Esophagus muscularis mucosa (tissue), 4 donors: ENCODE measurements around the gene HHIPL1. TPM values are rescaled to one million over a fixed set of nuclear protein-coding genes. Genes with fewer than 3 reads are reported as not detected.

ENCODE experiments used
- DNase-seq: peaks from one replicate; pipeline ENCODE4 v3.0.0-alpha.2; 2017; ENCODE audit errors: extremely low spot score
- H3K27ac ChIP-seq, 4 donors: fragments of 200-600 bp; sonication (generic); replicated peaks in 1 of 4; 1 replicate in 3 of 4; 2 replicates in 1 of 4; pipeline ENCODE4 v1.5.1; 2016 to 2019; ENCODE audit warnings: mild to moderate bottlenecking in 1 of 4
- H3K27me3 ChIP-seq, 4 donors: fragments of 200-600 bp; sonication (generic); one replicate each; pipeline versions ENCODE4 v1.5.1 to v1.6.0; 2016 to 2019
- H3K36me3 ChIP-seq, 4 donors: fragments of 200-600 bp; sonication (generic); one replicate each; pipeline ENCODE4 v1.5.1; 2016 to 2019
- H3K4me1 ChIP-seq, 4 donors: fragments of 200-600 bp; sonication (generic); one replicate each; pipeline ENCODE4 v1.5.1; 2016 to 2019
- H3K4me3 ChIP-seq, 4 donors: fragments of 200-600 bp; sonication (generic); 1 replicate in 2 of 4; 2 replicates in 2 of 4; pipeline ENCODE4 v1.5.1; 2016 to 2019; ENCODE audit warnings: mild to moderate bottlenecking in 4 of 4, moderate library complexity in 1 of 4
- H3K9me3 ChIP-seq, 4 donors: fragments of 200-600 bp; sonication (generic); 1 replicate in 3 of 4; 2 replicates in 1 of 4; pipeline ENCODE4 v1.5.1; 2016 to 2019
- EP300 ChIP-seq: sonication (generic); formaldehyde crosslinking; IDR thresholded peaks from one replicate; pipeline ENCODE4 v1.6.1; 2017; ENCODE audit warnings: antibody characterized with exemption
- POLR2A ChIP-seq: fragments of 450-650 bp; IDR thresholded peaks from one replicate; pipeline ENCODE4 v1.6.1; 2017; ENCODE audit warnings: antibody characterized with exemption, moderate library complexity, mild to moderate bottlenecking, low read depth
- POLR2AphosphoS5 ChIP-seq, 2 donors: sonication (generic); formaldehyde crosslinking; IDR thresholded peaks; one replicate each; pipeline ENCODE4 v1.6.1; 2017; ENCODE audit warnings: antibody characterized with exemption in 2 of 2
- WGBS: methylation state at CpG from one replicate; pipeline ENCODE4 v1.1.5; 2018; 5-methylcytosine and 5-hydroxymethylcytosine counted together
- intact Hi-C: fragments of 100-400 bp; cut with DNase I; formaldehyde crosslinking; loops from one replicate; pipeline ENCODE4 v1.15.1; 2023
- total RNA-seq, 4 donors: library from RNA; depleted of rRNA; stranded (reverse); fragments of >200 nt; gene quantifications; one replicate each; pipeline versions ENCODE4 v1.1.0 to v1.2.1, GENCODE V29; 2016
- TF ChIP-seq, protein P1 (sequence below), 3 experiments: fragments of 200-600 bp in 2 of 3; fragments of 450-650 bp in 1 of 3; sonication (generic) in 2 of 3; IDR thresholded peaks; one replicate each; pipeline ENCODE4 v1.5.1; 2017 to 2019; ENCODE audit warnings: antibody characterized with exemption in 3 of 3, mild to moderate bottlenecking in 2 of 3, moderate library complexity in 1 of 3

The HHIPL1 gene
- total RNA-seq, 4 donors from 2014 or later = 4.2 to 9.1 (median 5.9) TPM

DNA sequence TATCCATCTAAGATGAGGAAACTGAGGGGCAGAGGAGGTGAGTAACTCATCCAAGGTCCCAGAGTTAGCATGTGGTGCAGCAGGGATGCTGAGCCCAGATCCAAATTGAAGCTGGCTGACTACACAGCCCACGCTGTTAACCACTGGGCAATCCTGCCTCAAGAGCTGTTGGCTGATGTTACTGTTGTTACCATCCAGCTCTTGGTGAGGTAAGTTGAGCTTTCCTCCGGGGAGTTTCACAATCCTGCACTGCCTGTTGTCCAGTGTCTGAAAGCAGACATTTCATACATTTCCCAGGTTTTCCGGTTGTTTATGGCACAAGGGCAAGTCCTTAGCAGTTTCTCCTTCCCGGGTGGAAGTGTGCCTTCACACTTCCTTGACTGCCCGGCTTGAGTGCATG, 53.7 kb downstream of the HHIPL1 start:
- peaks cover 0 to 3% (median 0%) of the 10 kb centered on the region in 4 donors for H3K36me3 ChIP-seq
- TF ChIP-seq, protein P1, sequence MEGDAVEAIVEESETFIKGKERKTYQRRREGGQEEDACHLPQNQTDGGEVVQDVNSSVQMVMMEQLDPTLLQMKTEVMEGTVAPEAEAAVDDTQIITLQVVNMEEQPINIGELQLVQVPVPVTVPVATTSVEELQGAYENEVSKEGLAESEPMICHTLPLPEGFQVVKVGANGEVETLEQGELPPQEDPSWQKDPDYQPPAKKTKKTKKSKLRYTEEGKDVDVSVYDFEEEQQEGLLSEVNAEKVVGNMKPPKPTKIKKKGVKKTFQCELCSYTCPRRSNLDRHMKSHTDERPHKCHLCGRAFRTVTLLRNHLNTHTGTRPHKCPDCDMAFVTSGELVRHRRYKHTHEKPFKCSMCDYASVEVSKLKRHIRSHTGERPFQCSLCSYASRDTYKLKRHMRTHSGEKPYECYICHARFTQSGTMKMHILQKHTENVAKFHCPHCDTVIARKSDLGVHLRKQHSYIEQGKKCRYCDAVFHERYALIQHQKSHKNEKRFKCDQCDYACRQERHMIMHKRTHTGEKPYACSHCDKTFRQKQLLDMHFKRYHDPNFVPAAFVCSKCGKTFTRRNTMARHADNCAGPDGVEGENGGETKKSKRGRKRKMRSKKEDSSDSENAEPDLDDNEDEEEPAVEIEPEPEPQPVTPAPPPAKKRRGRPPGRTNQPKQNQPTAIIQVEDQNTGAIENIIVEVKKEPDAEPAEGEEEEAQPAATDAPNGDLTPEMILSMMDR (IDR thresholded peaks at IDR 0.05) = no peak
- TF ChIP-seq POLR2A = no peak
- no peak for TF ChIP-seq POLR2AphosphoS5 (IDR thresholded peaks at IDR 0.05)
- TF ChIP-seq EP300 = no peak
- H3K27ac ChIP-seq = no peak overlapping the region
- no peak for DNase-seq
- peaks cover 0 to 8% (median 4%) of the 10 kb centered on the region in 4 donors for H3K9me3 ChIP-seq
- H3K4me1 ChIP-seq = no peaks in the 10 kb centered on the region
- WGBS = 72% methylated on average over 5 of the region's 5 CpGs
- no peaks in the 10 kb centered on the region for H3K27me3 ChIP-seq
- intact Hi-C loops = no loop called here
- no peak overlapping the region for H3K4me3 ChIP-seq

DNA sequence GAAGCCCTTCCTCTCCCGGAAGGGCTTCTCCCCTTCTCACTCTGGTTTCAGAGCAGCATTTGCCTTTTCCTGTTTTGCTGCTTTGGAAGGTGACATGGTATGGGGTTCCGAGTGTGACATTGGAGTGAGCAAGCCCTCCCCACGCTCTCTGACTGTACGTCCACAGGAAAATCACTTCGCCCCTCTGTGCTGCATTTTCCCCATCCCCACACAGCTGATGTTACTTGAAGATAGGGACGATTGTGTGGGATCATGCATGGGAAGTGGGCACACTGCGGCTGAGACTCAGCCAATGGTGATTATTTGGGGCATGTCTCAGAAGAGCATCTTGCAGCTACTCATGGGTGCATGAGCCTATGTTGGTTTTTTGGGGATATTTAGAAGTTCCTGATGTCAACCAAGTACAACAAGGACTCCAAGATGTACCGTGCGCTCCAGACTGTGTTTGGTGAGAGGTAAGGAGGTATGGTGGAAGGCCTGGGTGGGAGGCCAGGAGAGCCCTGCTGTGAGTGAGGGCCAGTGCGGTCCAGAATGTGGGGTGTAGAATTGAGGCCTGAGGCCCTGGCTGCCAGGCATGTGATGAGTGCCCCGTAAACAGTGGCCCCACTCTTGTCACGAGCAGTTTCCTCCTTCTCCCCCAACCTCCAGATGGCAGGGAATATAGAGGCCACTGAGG, 54.3 kb downstream of the HHIPL1 start:
- Histone ChIP-seq H3K4me1 (no peaks in the 10 kb centered on the region), H3K4me3 (no peak overlapping the region), H3K9me3 (peaks cover 0 to 11% (median 5%) of the 10 kb centered on the region in 4 donors), H3K27me3 (no peaks in the 10 kb centered on the region), H3K36me3 (peaks cover 0 to 3% (median 0%) of the 10 kb centered on the region in 4 donors), H3K27ac (no peak overlapping the region)
- TF ChIP-seq, protein P1 (IDR thresholded peaks at IDR 0.05) = no peak
- no peak for TF ChIP-seq POLR2A
- no peak for TF ChIP-seq POLR2AphosphoS5 (IDR thresholded peaks at IDR 0.05)
- no peak for TF ChIP-seq EP300
- DNase-seq = no peak
- intact Hi-C loops = no loop called here
- WGBS = 84% methylated on average over 10 of the region's 12 CpGs

DNA sequence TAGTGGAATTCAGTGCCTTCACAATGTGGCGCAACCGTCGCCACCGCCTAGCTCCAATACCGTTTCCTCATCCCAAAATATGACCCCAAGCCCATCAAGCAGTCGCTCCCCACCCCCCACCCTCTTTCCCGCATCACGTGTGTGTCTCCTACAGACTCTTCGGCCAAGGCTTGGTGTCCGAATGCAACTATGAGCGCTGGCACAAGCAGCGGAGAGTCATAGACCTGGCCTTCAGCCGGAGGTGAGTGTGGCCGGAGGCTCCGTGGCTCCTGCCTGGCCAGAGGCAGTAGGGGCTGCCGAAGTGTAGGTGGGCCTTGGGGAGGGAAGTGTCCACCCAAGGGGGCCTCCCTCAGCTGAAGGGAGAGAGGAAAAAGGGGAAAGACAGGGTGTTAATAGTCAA, 54.9 kb downstream of the HHIPL1 start:
- 95% methylated on average over 16 of the region's 16 CpGs for WGBS
- TF ChIP-seq EP300 (no peak), POLR2A (no peak), POLR2AphosphoS5 (IDR thresholded peaks at IDR 0.05) (no peak)
- TF ChIP-seq, protein P1 (IDR thresholded peaks at IDR 0.05) = no peak
- no peaks in the 10 kb centered on the region for H3K4me1 ChIP-seq

DNA sequence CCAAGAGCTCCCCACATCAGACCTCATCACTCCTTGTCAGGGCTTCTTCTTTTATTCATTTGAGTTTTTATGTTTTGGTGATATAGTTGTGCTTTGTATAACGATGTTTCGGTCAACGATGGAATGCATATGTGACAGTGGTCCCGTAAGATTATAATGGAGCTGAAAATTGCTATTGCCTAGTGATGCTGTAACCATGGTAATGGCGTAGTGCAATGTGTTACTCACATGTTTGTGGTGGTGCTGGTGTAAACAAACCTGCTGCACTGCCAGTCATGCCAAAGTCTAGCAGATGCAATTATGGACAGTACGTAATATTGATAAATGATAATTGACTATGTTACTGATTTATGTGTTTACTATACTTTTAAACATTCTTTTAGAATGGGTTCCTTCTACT, 55.5 kb downstream of the HHIPL1 start:
- peaks cover 0 to 3% (median 0%) of the 10 kb centered on the region in 4 donors for H3K36me3 ChIP-seq
- H3K27ac ChIP-seq = no peak overlapping the region
- no peaks in the 10 kb centered on the region for H3K27me3 ChIP-seq
- H3K9me3 ChIP-seq = peaks cover 0 to 11% (median 5%) of the 10 kb centered on the region in 4 donors
- TF ChIP-seq EP300 (no peak), POLR2A (no peak), POLR2AphosphoS5 (IDR thresholded peaks at IDR 0.05) (no peak)
- TF ChIP-seq, protein P1 (IDR thresholded peaks at IDR 0.05) = no peak
- no peaks in the 10 kb centered on the region for H3K4me1 ChIP-seq
- DNase-seq = no peak
- WGBS = 96% methylated on average over 6 of the region's 6 CpGs
- no peak overlapping the region for H3K4me3 ChIP-seq
- intact Hi-C loops = no loop called here

More for the DNA sequence above, 54.9 kb downstream of the HHIPL1 start:
- no peak for DNase-seq
- Histone ChIP-seq H3K27ac (no peak overlapping the region), H3K9me3 (peaks cover 0 to 11% (median 5%) of the 10 kb centered on the region in 4 donors), H3K27me3 (no peaks in the 10 kb centered on the region), H3K36me3 (peaks cover 0 to 3% (median 0%) of the 10 kb centered on the region in 4 donors), H3K4me3 (no peak overlapping the region)
- intact Hi-C loops = no loop called here
